Lower leg skin (tissue), 3 donors: Measurements from ENCODE around the gene CFAP58.

Source experiments
- POLR2A ChIP-seq, 2 donors: fragments of 450-650 bp; IDR thresholded peaks; one replicate each; pipeline ENCODE4 v1.6.1; 2016 to 2017; ENCODE audit warnings: antibody characterized with exemption in 2 of 2, mild to moderate bottlenecking in 1 of 2, moderate library complexity in 1 of 2
- TF ChIP-seq, protein P1 (sequence below), 3 donors: fragments of 450-650 bp; IDR thresholded peaks; one replicate each; pipeline ENCODE4 v1.5.1; 2016; ENCODE audit warnings: antibody characterized with exemption in 3 of 3, mild to moderate bottlenecking in 3 of 3, moderate library complexity in 2 of 3

DNA sequence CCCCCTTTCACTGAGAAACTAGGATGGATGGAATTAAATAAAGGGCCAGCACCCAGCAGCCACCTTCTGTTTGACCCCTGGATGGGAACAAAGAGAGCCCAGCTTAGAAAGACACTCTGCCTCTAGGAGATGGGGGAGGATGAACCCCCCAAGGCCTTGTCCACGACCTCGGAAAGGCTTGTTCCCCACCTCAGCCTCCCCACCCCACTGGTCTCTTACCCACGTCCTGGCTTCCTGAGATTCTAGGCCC is 25.1 kb upstream of the CFAP58 start:
- TF ChIP-seq, protein P1, sequence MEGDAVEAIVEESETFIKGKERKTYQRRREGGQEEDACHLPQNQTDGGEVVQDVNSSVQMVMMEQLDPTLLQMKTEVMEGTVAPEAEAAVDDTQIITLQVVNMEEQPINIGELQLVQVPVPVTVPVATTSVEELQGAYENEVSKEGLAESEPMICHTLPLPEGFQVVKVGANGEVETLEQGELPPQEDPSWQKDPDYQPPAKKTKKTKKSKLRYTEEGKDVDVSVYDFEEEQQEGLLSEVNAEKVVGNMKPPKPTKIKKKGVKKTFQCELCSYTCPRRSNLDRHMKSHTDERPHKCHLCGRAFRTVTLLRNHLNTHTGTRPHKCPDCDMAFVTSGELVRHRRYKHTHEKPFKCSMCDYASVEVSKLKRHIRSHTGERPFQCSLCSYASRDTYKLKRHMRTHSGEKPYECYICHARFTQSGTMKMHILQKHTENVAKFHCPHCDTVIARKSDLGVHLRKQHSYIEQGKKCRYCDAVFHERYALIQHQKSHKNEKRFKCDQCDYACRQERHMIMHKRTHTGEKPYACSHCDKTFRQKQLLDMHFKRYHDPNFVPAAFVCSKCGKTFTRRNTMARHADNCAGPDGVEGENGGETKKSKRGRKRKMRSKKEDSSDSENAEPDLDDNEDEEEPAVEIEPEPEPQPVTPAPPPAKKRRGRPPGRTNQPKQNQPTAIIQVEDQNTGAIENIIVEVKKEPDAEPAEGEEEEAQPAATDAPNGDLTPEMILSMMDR (IDR thresholded peaks at IDR 0.05), result no peak
- no peak for TF ChIP-seq POLR2A (IDR thresholded peaks at IDR 0.05)
